CD4-positive, alpha-beta T cell treated with Interleukin-15 for 4 hours (primary cell): Measurements from ENCODE around the gene PSMA5.
"Not testable (repeated sequence)": the region's sequence is repeated elsewhere in the genome, so short reads cannot be mapped to it uniquely, and the experiment has no call there.

ENCODE experiments used
- DNase-seq: peaks from one replicate; pipeline ENCODE4 v3.0.0-alpha.2; 2020; ENCODE audit warnings: low spot score

The PSMA5 gene

GRCh38 chr1:109392037-109392787, 34.0 kb downstream of the PSMA5 start:
- no peak for DNase-seq

- DNase-seq = no peak
These were observed 34.6 kb downstream of the PSMA5 start for GRCh38 chr1:109391626-109392025.

- DNase-seq = no peak
These were observed 35.1 kb downstream of the PSMA5 start for GRCh38 chr1:109391157-109391556.

- DNase-seq = no peak
These were observed 36.5 kb downstream of the PSMA5 start for GRCh38 chr1:109389638-109390341.

GRCh38 chr1:109388884-109389637, 37.2 kb downstream of the PSMA5 start:
- DNase-seq = no peak

GRCh38 chr1:109388208-109388711, 38.0 kb downstream of the PSMA5 start:
- no peak for DNase-seq

GRCh38 chr1:109386054-109386717, 40.1 kb downstream of the PSMA5 start:
- DNase-seq = no peak

- no peak for DNase-seq
These were observed 40.8 kb downstream of the PSMA5 start for GRCh38 chr1:109385417-109385816.

- DNase-seq = no peak
These were observed 42.4 kb downstream of the PSMA5 start for GRCh38 chr1:109383854-109384253.

GRCh38 chr1:109383087-109383779, 43.0 kb downstream of the PSMA5 start:
- no peak for DNase-seq

- DNase-seq = no peak
These were observed 44.7 kb downstream of the PSMA5 start for GRCh38 chr1:109381573-109381972.

GRCh38 chr1:109379907-109380306, 46.3 kb downstream of the PSMA5 start:
- no peak for DNase-seq

GRCh38 chr1:109379422-109379821, 46.8 kb downstream of the PSMA5 start:
- no peak for DNase-seq

- no peak for DNase-seq
These were observed 48.5 kb downstream of the PSMA5 start for GRCh38 chr1:109377698-109378097.

GRCh38 chr1:109373696-109374095, 52.6 kb downstream of the PSMA5 start:
- not testable (repeated sequence) for DNase-seq

GRCh38 chr1:109373126-109373525, 53.1 kb downstream of the PSMA5 start:
- DNase-seq = no peak

GRCh38 chr1:109372281-109372680, 54.0 kb downstream of the PSMA5 start:
- no peak for DNase-seq

- no peak for DNase-seq
These were observed 54.9 kb downstream of the PSMA5 start for GRCh38 chr1:109371341-109371739.

- no peak for DNase-seq
These were observed 55.4 kb downstream of the PSMA5 start for GRCh38 chr1:109370712-109371340.

- no peak for DNase-seq
These were observed 57.0 kb downstream of the PSMA5 start for GRCh38 chr1:109369167-109369746.

- DNase-seq = no peak
These were observed 57.8 kb downstream of the PSMA5 start for GRCh38 chr1:109368464-109368863.
